Measurements from ENCODE around the gene CDKN2AIP.

DNA sequence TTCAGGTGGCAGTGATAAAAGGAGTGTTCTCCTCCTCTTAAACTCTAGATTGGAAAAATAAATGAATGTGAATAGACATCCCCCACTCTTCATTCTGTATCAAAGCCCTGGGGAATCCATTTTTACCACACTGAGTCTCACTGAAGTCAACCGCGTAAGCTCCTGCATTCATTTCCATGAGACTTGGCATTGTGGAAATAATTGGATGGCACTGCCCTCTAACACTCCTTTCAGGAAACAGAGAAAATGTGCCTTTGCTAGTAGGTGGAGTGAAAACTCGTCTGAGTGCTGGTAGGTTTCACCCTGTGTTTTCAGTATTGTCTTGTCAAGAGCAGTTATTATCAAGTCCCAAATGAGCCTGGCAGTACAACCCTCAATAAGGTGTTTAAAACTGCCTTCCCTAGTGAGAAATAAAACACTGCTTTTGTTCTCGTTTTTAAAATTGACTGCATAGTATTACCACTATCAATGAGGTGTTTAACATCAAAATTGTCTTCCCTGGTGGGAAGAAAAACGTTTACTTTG, 9.7 kb upstream of the CDKN2AIP start:
- TF ChIP-seq CTCF (IDR thresholded peaks at IDR 0.05) (no peak), EZH2 (IDR thresholded peaks at IDR 0.05) (no peak)
